Naive thymus-derived CD8-positive, alpha-beta T cell (primary cell): ENCODE data around the gene GCDH. TPM values are rescaled to one million over a fixed set of nuclear protein-coding genes. Genes with fewer than 3 reads are reported as not detected.

ENCODE experiments used
- ATAC-seq, 2 donors: fragments of 150-1000 bp; cut with Tn5 transposase in 1 of 2; sonication (Bioruptor Pico), chemical (Tn5 transposase) in 1 of 2; 1 replicate in 1 of 2; 2 replicates in 1 of 2; pipeline ENCODE4 v1.10.0; 2021; ENCODE audit warnings: mild to moderate bottlenecking in 2 of 2, moderate library complexity in 2 of 2
- POLR2A ChIA-PET: fragments of 350-600 bp; sonication (Branson Sonifier 250); formaldehyde crosslinking; loops from one replicate; lab custom pipeline; 2021; ENCODE audit warnings: antibody characterized with exemption; lab: Charles Lee
- DNase-seq, 10 donors: peaks; one replicate each; pipeline versions ENCODE4 v3.0.0 to v3.0.0-alpha.2; 2020 to 2022
- H3K27ac Mint-ChIP-seq, 10 donors: one replicate each; pipeline ENCODE4 v1.8.0; 2020 to 2022; ENCODE audit warnings: mild to moderate bottlenecking in 10 of 10, mixed read lengths in 10 of 10, moderate library complexity in 4 of 10, inconsistent platforms in 1 of 10
- H3K27me3 Mint-ChIP-seq, 5 donors: one replicate each; pipeline ENCODE4 v1.8.0; 2021 to 2022; ENCODE audit warnings: mixed read lengths in 5 of 5
- H3K36me3 Mint-ChIP-seq, 3 donors: one replicate each; pipeline ENCODE4 v1.8.0; 2020 to 2022; ENCODE audit warnings: mixed read lengths in 3 of 3, mild to moderate bottlenecking in 2 of 3, inconsistent platforms in 1 of 3
- H3K4me1 Mint-ChIP-seq, 4 donors: one replicate each; pipeline ENCODE4 v1.8.0; 2021 to 2022; ENCODE audit warnings: mixed read lengths in 4 of 4
- H3K4me3 Mint-ChIP-seq, 10 donors: one replicate each; pipeline ENCODE4 v1.8.0; 2020 to 2022; ENCODE audit warnings: mild to moderate bottlenecking in 10 of 10, mixed read lengths in 10 of 10, moderate library complexity in 6 of 10, inconsistent platforms in 1 of 10
- H3K9me3 Mint-ChIP-seq, 9 donors: one replicate each; pipeline ENCODE4 v1.8.0; 2020 to 2022; ENCODE audit warnings: mixed read lengths in 9 of 9, mild to moderate bottlenecking in 3 of 9, inconsistent platforms in 1 of 9, moderate library complexity in 1 of 9
- polyA plus RNA-seq, 3 donors: library from polyadenylated mRNA; unstranded; fragments of 300-500 nt; fragmentation: Illumina TruSeq; gene quantifications; one replicate each; pipeline ENCODE4 v1.2.3, GENCODE V29; 2021
- total RNA-seq, 8 experiments: library from RNA in 2 of 8; stranded (reverse) in 2 of 8; gene quantifications; one replicate each; pipeline ENCODE4 v1.2.3 and lab custom pipeline; 2021 to 2026

The GCDH gene
- total and polyA plus RNA-seq, 5 experiments from 2014 or later = 18.0 to 69.8 (median 20.7) TPM

DNA sequence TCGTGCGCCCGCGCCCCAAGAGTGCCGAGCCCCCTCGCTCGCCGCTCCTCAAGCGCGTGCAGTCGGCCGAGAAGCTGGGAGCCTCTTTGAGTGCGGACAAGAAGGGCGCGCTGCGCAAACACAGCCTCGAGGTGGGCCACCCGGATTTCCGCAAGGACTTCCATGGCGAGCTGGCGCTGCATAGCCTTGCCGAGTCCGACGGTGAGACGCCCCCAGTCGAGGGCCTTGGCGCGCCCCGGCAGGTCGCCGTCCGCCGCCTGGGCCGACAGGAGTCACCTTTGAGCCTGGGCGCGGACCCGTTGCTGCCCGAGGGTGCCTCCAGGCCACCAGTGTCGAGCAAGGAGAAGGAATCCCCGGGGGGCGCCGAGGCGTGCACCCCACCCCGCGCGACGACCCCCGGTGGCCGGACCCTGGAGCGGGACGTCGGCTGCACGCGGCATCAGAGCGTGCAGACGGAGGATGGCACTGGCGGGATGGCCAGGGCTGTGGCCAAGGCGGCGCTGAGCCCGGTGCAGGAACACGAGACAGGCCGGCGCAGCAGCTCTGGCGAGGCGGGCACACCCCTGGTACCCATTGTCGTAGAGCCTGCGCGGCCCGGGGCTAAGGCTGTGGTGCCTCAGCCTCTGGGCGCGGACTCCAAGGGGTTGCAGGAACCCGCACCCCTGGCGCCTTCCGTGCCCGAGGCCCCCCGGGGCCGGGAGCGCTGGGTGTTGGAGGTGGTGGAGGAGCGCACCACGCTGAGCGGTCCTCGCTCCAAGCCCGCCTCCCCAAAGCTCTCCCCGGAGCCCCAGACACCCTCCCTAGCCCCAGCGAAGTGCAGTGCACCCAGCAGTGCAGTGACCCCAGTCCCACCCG is 16.8 kb upstream of the GCDH start:
- peak overlapping the region in 3 of 10 donors; percentile 37 to 64 (median 54) for H3K4me3 Mint-ChIP-seq
- no peak for DNase-seq

GRCh38 chr19:12875086-12875485 is 15.9 kb upstream of the GCDH start:
- H3K4me1 Mint-ChIP-seq = peaks cover 3 to 15% (median 10%) of the 10 kb centered on the region in 4 donors
- ATAC-seq (no peak), DNase-seq (no peak)
- H3K4me3 Mint-ChIP-seq = peak overlapping the region in 1 of 10 donors; percentile 48
- POLR2A ChIA-PET = no interaction called here
- no peaks in the 10 kb centered on the region for H3K27me3 Mint-ChIP-seq
- H3K9me3 Mint-ChIP-seq = peaks cover 0 to 6% (median 0%) of the 10 kb centered on the region in 9 donors
- no peak overlapping the region for H3K27ac Mint-ChIP-seq
- peaks cover 0 to 42% (median 27%) of the 10 kb centered on the region in 3 donors for H3K36me3 Mint-ChIP-seq

More for the DNA sequence above, 16.8 kb upstream of the GCDH start:
- no peaks in the 10 kb centered on the region for H3K27me3 Mint-ChIP-seq
- H3K36me3 Mint-ChIP-seq = peaks cover 0 to 37% (median 27%) of the 10 kb centered on the region in 3 donors
- no peak for ATAC-seq
- POLR2A ChIA-PET = interaction anchor here (0.8 to 2.1 kb wide), 3 partner anchors 10 to 16 kb away, joined by 3 to 13 read pairs (median 3); partner anchors contain the start of gene GCDH
- peaks cover 0 to 6% (median 0%) of the 10 kb centered on the region in 9 donors for H3K9me3 Mint-ChIP-seq
- peaks cover 0 to 9% (median 6%) of the 10 kb centered on the region in 4 donors for H3K4me1 Mint-ChIP-seq
- no peak overlapping the region for H3K27ac Mint-ChIP-seq

DNA sequence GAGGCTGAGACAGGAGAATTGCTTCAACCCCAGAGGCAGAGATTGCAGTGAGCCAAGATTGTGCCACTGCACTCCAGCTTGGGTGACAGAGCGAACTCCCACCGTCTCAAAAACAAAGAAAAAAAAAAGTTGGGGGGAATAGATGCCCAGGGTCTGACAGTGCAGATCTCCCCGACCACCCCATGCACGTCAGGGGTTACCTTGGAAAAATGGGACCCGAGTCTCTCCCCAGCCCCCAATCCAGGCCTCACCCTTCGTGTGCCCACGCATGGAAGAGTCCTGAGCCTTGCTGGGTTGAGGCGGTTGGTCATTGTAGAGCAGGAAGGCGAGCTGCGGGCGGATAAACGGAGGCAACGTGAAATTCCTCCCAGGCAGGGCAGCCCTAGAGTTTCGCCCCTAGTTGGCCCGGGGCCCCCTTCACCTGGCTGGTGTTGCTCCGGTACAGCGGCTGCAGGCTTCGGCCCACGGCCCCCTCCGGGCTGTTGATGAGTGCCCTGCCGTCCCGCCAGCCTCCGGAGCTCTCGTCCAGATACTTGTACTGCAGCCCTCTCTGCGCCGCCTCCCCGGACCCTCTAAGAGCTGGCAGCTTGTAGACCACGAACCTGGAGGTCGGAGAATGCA is 10.3 kb upstream of the GCDH start:
- Mint-ChIP-seq H3K27me3 (no peaks in the 10 kb centered on the region), H3K9me3 (peaks cover 0 to 7% (median 0%) of the 10 kb centered on the region in 9 donors), H3K27ac (peak overlapping the region; percentile 66 to 93 (median 89)), H3K4me3 (peak overlapping the region; percentile 83 to 91 (median 89)), H3K4me1 (peaks cover 9 to 31% (median 25%) of the 10 kb centered on the region in 4 donors), H3K36me3 (peaks cover 0 to 34% (median 12%) of the 10 kb centered on the region in 3 donors)
- ATAC-seq (peak in 1 of 2 donors; percentile 18), DNase-seq (peak in 1 of 10 donors; percentile 20)
- POLR2A ChIA-PET = interaction anchor here (0.5 to 5.7 kb wide), 13 partner anchors 8 to 199 kb away, joined by 3 to 35 read pairs (median 5); partner anchors contain the start of genes DHPS, FARSA, GCDH and SYCE2

- H3K36me3 Mint-ChIP-seq = peaks cover 0 to 27% (median 12%) of the 10 kb centered on the region in 3 donors
- peaks cover 9 to 31% (median 28%) of the 10 kb centered on the region in 4 donors for H3K4me1 Mint-ChIP-seq
- peaks cover 0 to 7% (median 0%) of the 10 kb centered on the region in 9 donors for H3K9me3 Mint-ChIP-seq
- POLR2A ChIA-PET = interaction anchor here (0.5 to 5.7 kb wide), 13 partner anchors 8 to 159 kb away, joined by 3 to 35 read pairs (median 4); partner anchors contain the start of genes FARSA, GCDH and SYCE2
- DNase-seq (peak; percentile 70 to 93 (median 83)), ATAC-seq (peak; percentile 67 to 75)
- H3K27me3 Mint-ChIP-seq = no peaks in the 10 kb centered on the region
- peak within 1 kb of the TSS; percentile 82 to 93 (median 90) for H3K27ac Mint-ChIP-seq
- H3K4me3 Mint-ChIP-seq = peak within 1 kb of the TSS; percentile 83 to 91 (median 89)
Measured at GRCh38 chr19:12881172-12881808, 9.7 kb upstream of the GCDH start, which contains the start of gene DNASE2. Gene DNASE2, minus strand, starts transcription at chr19:12881449. Its CDS starts 74 bp downstream, at chr19:12881375.

GRCh38 chr19:12882589-12882988 is 8.4 kb upstream of the GCDH start:
- Mint-ChIP-seq H3K27me3 (no peaks in the 10 kb centered on the region), H3K9me3 (peaks cover 0 to 7% (median 0%) of the 10 kb centered on the region in 9 donors), H3K36me3 (peaks cover 0 to 18% (median 9%) of the 10 kb centered on the region in 3 donors), H3K4me1 (peaks cover 9 to 33% (median 31%) of the 10 kb centered on the region in 4 donors), H3K27ac (peak overlapping the region in 7 of 10 donors; percentile 6 to 89 (median 63)), H3K4me3 (peak overlapping the region; percentile 79 to 91 (median 88))
- POLR2A ChIA-PET = interaction anchor here (0.6 to 5.7 kb wide), 10 partner anchors 8 to 87 kb away, joined by 3 to 35 read pairs (median 4); partner anchors contain the start of genes CALR and GCDH
- no peak for ATAC-seq
- DNase-seq = no peak

DNA sequence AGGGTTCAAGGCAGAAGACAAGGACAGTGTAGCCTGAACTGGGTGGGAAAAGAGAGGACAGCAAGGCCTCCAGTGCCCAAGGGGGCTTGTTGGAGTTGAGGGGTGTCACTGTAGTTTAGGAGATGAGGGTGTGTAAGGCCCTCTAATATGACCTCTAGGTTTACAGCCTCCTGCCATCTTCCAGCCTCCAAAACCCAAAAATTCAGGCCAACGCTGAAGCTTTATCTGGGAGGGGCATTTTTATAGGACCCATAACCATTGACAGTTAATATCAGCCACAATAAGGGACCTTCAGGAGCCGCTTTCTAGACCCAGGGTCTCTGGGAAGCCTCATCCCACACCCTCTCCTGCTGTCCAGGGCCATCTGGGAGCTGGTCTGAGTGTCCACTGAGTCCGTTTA is 6.8 kb upstream of the GCDH start:
- Mint-ChIP-seq H3K4me3 (peak overlapping the region in 8 of 10 donors; percentile 16 to 87 (median 38)), H3K36me3 (peaks cover 0 to 5% (median 0%) of the 10 kb centered on the region in 3 donors), H3K27ac (peak overlapping the region in 3 of 10 donors; percentile 43 to 71 (median 59)), H3K4me1 (peaks cover 9 to 35% (median 29%) of the 10 kb centered on the region in 4 donors), H3K27me3 (no peaks in the 10 kb centered on the region), H3K9me3 (peaks cover 0 to 7% (median 0%) of the 10 kb centered on the region in 9 donors)
- no peak for ATAC-seq
- POLR2A ChIA-PET = interaction anchor here (1.2 to 3.1 kb wide), 6 partner anchors 10 to 81 kb away, joined by 3 to 13 read pairs (median 10); partner anchors contain the start of gene FARSA
- no peak for DNase-seq

DNA sequence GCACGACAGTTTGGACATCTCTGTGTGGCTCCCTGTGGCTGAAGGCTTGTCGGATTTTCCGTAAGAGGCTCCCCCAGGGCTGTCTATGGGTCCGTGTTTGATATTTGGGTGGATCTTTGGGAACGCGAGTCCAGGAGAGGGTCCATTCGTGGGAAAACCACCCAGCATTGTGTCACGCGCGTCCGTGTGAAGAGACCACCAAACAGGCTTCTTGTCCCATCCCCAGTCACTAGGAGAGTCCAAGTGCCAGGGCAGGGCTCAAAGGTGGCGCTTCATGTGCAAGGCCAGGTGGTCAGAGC is 6.4 kb upstream of the GCDH start:
- Mint-ChIP-seq H3K4me3 (peak overlapping the region; percentile 12 to 92 (median 87)), H3K27me3 (no peaks in the 10 kb centered on the region), H3K36me3 (peaks cover 0 to 2% (median 0%) of the 10 kb centered on the region in 3 donors), H3K9me3 (peaks cover 0 to 7% (median 0%) of the 10 kb centered on the region in 9 donors), H3K27ac (peak overlapping the region in 1 of 10 donors; percentile 51), H3K4me1 (peaks cover 9 to 34% (median 28%) of the 10 kb centered on the region in 4 donors)
- no peak for ATAC-seq
- DNase-seq = no peak
- POLR2A ChIA-PET = interaction anchor here (0.6 to 3.1 kb wide), 11 partner anchors 12 to 93 kb away, joined by 3 to 13 read pairs (median 10); partner anchors contain the start of genes FARSA, GADD45GIP1, JUNB and SYCE2

GRCh38 chr19:12884926-12885748 is 5.8 kb upstream of the GCDH start:
- peak; percentile 67 to 82 for ATAC-seq
- Mint-ChIP-seq H3K27me3 (no peaks in the 10 kb centered on the region), H3K4me3 (peak overlapping the region; percentile 86 to 92 (median 89)), H3K27ac (peak overlapping the region; percentile 44 to 94 (median 88)), H3K9me3 (peaks cover 0 to 7% (median 0%) of the 10 kb centered on the region in 9 donors), H3K36me3 (no peaks in the 10 kb centered on the region), H3K4me1 (peaks cover 9 to 31% (median 24%) of the 10 kb centered on the region in 4 donors)
- POLR2A ChIA-PET = interaction anchor here (0.6 to 6.7 kb wide), 14 partner anchors 12 to 204 kb away, joined by 3 to 56 read pairs (median 8); partner anchors contain the start of genes CALR, DHPS, FARSA and GADD45GIP1
- peak; percentile 76 to 93 (median 88) for DNase-seq

DNA sequence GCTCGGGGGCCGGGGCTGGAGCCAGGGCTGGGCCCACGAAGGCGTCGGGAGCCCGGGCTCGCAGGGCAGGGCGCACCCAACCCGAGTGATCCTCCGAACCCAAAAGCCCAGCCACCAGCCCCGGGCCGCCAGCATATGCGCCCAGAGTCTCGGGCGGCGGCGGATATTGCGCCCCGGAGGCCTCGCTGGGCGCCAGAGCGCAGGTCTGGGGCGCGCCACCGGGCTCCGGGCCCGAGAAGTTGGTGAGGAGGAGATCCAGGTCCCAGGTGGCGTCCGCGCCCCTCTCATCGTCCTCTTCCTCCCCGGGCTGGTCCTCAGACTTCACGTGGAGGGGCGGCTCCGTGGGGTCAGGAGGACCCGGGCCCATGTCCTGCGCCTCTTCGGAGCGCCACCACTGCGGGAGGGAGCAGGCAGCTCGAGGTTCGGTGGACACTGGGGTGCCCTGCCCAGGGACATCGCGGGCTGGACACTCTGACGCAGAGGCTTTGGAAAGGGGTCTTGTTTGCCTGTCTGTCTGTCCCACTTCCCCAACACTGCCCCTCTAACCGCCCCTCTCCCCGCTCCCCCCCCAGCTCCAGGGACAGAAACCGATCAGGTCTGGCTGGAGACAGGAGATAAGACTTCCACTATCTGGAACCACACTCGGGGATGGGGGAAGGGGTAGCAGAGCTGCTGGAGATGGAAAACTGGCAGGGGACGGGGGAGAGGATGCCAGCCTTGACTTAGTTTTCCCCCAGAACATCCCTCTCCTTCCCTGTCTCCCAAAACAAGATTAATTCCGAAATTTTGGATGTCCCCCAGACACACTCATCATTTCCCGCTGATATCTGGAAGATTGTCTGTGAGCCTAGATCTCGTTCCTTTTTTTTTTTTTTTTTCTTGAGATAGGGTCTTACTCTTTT is 5.0 kb upstream of the GCDH start:
- Mint-ChIP-seq H3K36me3 (peaks cover 0 to under 1% (median under 1%) of the 10 kb centered on the region in 3 donors), H3K4me1 (peaks cover 11 to 33% (median 23%) of the 10 kb centered on the region in 4 donors), H3K4me3 (peak overlapping the region; percentile 18 to 87 (median 64)), H3K27me3 (no peaks in the 10 kb centered on the region), H3K9me3 (peaks cover 0 to 7% (median 0%) of the 10 kb centered on the region in 9 donors), H3K27ac (peak overlapping the region in 3 of 10 donors; percentile 51 to 81 (median 61))
- DNase-seq (no peak), ATAC-seq (no peak)
- POLR2A ChIA-PET = interaction anchor here (0.6 to 6.7 kb wide), 13 partner anchors 12 to 302 kb away, joined by 3 to 56 read pairs (median 10); partner anchors contain the start of genes CALR, DHPS, FARSA and GADD45GIP1

DNA sequence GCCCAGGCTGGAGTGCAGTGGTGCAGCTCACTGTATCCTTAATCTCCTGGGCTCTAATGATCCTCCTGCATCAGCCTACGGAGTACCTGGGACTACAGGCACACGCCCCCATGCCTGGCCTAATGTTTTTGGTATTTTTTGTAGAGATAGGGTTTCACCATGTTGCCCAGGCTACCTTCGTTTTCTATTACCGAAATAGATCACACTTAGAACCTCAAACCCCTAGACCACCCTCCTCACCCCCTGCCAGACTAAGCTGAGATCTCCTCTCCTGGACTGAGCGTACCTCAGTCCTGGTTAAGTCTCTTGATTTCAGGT is 4.3 kb upstream of the GCDH start:
- H3K27me3 Mint-ChIP-seq = no peaks in the 10 kb centered on the region
- DNase-seq = no peak
- POLR2A ChIA-PET = interaction anchor here (0.6 to 6.7 kb wide), 4 partner anchors 28 to 301 kb away, joined by 5 to 56 read pairs (median 13); partner anchors contain the start of gene CALR
- no peak for ATAC-seq
- peaks cover 0 to 5% (median 0%) of the 10 kb centered on the region in 9 donors for H3K9me3 Mint-ChIP-seq
- peaks cover 12 to 36% (median 26%) of the 10 kb centered on the region in 4 donors for H3K4me1 Mint-ChIP-seq
- peaks cover 0 to 3% (median 2%) of the 10 kb centered on the region in 3 donors for H3K36me3 Mint-ChIP-seq
- peak overlapping the region in 3 of 10 donors; percentile 51 to 81 (median 61) for H3K27ac Mint-ChIP-seq
- peak overlapping the region; percentile 18 to 84 (median 64) for H3K4me3 Mint-ChIP-seq
